GM23248 (cell line): ENCODE results near the gene ASAH2. TPM values are rescaled to one million over a fixed set of nuclear protein-coding genes. Genes with fewer than 3 reads are reported as not detected.

ENCODE experiments used
- DNase-seq: peaks from one replicate; pipeline ENCODE4 v3.0.0-alpha.2; 2015
- H2AFZ ChIP-seq: fragments of 200-600 bp; sonication (generic); 2 replicates; pipeline ENCODE4 v1.6.1; 2016; ENCODE audit warnings: antibody characterized with exemption
- H3F3A ChIP-seq: fragments of 200-600 bp; sonication (generic); 2 replicates; pipeline ENCODE4 v1.6.1; 2016; ENCODE audit warnings: mild to moderate bottlenecking, antibody characterized with exemption, mixed run types; ENCODE audit not compliant: insufficient read depth
- H3K27ac ChIP-seq: fragments of 200-600 bp; sonication (generic); 2 replicates; pipeline ENCODE4 v1.5.1; 2016; ENCODE audit warnings: mild to moderate bottlenecking
- H3K27me3 ChIP-seq: fragments of 200-600 bp; sonication (generic); replicated peaks from 2 replicates; pipeline ENCODE4 v1.6.1; 2016; ENCODE audit warnings: mild to moderate bottlenecking; ENCODE audit not compliant: insufficient read depth
- H3K36me3 ChIP-seq: fragments of 200-600 bp; sonication (generic); 2 replicates; pipeline ENCODE4 v1.6.1; 2016; ENCODE audit warnings: low read depth, mild to moderate bottlenecking
- H3K4me1 ChIP-seq: fragments of 200-600 bp; sonication (generic); 2 replicates; pipeline ENCODE4 v1.6.1; 2016; ENCODE audit warnings: mild to moderate bottlenecking; ENCODE audit not compliant: insufficient read depth
- H3K4me2 ChIP-seq: fragments of 200-600 bp; sonication (generic); one replicate; pipeline ENCODE4 v1.6.1; 2016; ENCODE audit warnings: mild to moderate bottlenecking; ENCODE audit not compliant: unreplicated experiment
- H3K4me3 ChIP-seq: fragments of 200-600 bp; sonication (generic); 2 replicates; pipeline ENCODE4 v1.5.1; 2016; ENCODE audit warnings: mild to moderate bottlenecking
- H3K79me2 ChIP-seq: fragments of 200-600 bp; sonication (generic); 2 replicates; pipeline ENCODE4 v1.6.1; 2016; ENCODE audit warnings: mild to moderate bottlenecking; ENCODE audit not compliant: insufficient read depth
- H3K9ac ChIP-seq: fragments of 200-600 bp; sonication (generic); 2 replicates; pipeline ENCODE4 v1.6.1; 2016; ENCODE audit warnings: mild to moderate bottlenecking
- H3K9me2 ChIP-seq: fragments of 200-600 bp; sonication (generic); 2 replicates; pipeline ENCODE4 v1.6.1; 2016; ENCODE audit warnings: mixed run types, mild to moderate bottlenecking, moderate library complexity; ENCODE audit not compliant: insufficient read depth
- H3K9me3 ChIP-seq: fragments of 200-600 bp; sonication (generic); one replicate; pipeline ENCODE4 v1.6.1; 2017; ENCODE audit warnings: low read depth
- H4K20me1 ChIP-seq: fragments of 200-600 bp; sonication (generic); 2 replicates; pipeline ENCODE4 v1.6.0; 2016; ENCODE audit not compliant: insufficient read depth
- EZH2 ChIP-seq: fragments of 200-600 bp; sonication (generic); IDR thresholded peaks from 2 replicates; pipeline ENCODE4 v1.6.1; 2018; ENCODE audit warnings: antibody characterized with exemption, mild to moderate bottlenecking; ENCODE audit not compliant: insufficient read depth, poor library complexity, severe bottlenecking
- EZH2phosphoT487 ChIP-seq: fragments of 200-600 bp; sonication (generic); IDR thresholded peaks from 2 replicates; pipeline ENCODE4 v1.6.1; 2018; ENCODE audit warnings: antibody characterized with exemption, moderate library complexity, mild to moderate bottlenecking, low read depth; ENCODE audit not compliant: insufficient read depth
- WGBS, 2 experiments: methylation state at CpG; one replicate each; pipeline ENCODE4 v1.1.6; 2015 to 2017; ENCODE audit warnings: low lambda C conversion rate in 2 of 2, low coverage in 1 of 2; ENCODE audit errors: missing lambda C conversion rate in 2 of 2; 5-methylcytosine and 5-hydroxymethylcytosine counted together
- in situ Hi-C: fragments of 300-500 bp; cut with MboI; formaldehyde crosslinking; loops from 2 replicates; pipeline ENCODE4 v1.15.0; 2020
- polyA plus RNA-seq: library from polyadenylated mRNA; unstranded; fragments of >200 nt; fragmentation: Nextera tagmentation; extraction: Ambion mirVana; gene quantifications from 2 replicates; pipeline ENCODE4 v1.2.1, GENCODE V29; 2016
- total RNA-seq: library from RNA; depleted of rRNA; stranded (reverse); fragments of >200 nt; shearing (Covaris generic); gene quantifications from 2 replicates; pipeline ENCODE4 v1.2.3, GENCODE V29; 2014; rRNA removed

Gene ASAH2
- total and polyA plus RNA-seq, 2 experiments from 2014 or later, result 1.8 to 3.5 TPM

- H3K79me2 ChIP-seq, result no peaks in the 10 kb centered on the region
- no peak overlapping the region for H3K4me2 ChIP-seq
- H3K36me3 ChIP-seq, result no peaks in the 10 kb centered on the region
- no peak overlapping the region for H3K9ac ChIP-seq
- no peak overlapping the region for H2AFZ ChIP-seq
- H3K27me3 ChIP-seq, result peaks cover 6% of the 10 kb centered on the region; the same call in 1 of the 2 replicates
- DNase-seq, result no peak
- no peak overlapping the region for H3K27ac ChIP-seq
- TF ChIP-seq EZH2 (no peak), EZH2phosphoT487 (no peak)
- H3K4me3 ChIP-seq, result no peak overlapping the region
- in situ Hi-C loops, result loop anchor here (25.0 kb wide), 1 partner anchor 632 kb away; no protein-coding TSS in a partner anchor
- no peaks in the 10 kb centered on the region for H3K9me3 ChIP-seq
- no peaks in the 10 kb centered on the region for H3K4me1 ChIP-seq
- WGBS, 2 experiments, result 68 to 77% methylated on average over 2 of the region's 2 CpGs
- no peaks in the 10 kb centered on the region for H3K9me2 ChIP-seq
- no peaks in the 10 kb centered on the region for H4K20me1 ChIP-seq
- H3F3A ChIP-seq, result no peaks in the 10 kb centered on the region
These were observed 32.1 kb downstream of the ASAH2 start for GRCh38 chr10:50219200-50219599.

GRCh38 chr10:50216894-50217293 is 34.4 kb downstream of the ASAH2 start:
- no peak overlapping the region for H3K4me3 ChIP-seq
- H3K9ac ChIP-seq, result no peak overlapping the region
- no peak overlapping the region for H2AFZ ChIP-seq
- in situ Hi-C loops, result loop anchor here (25.0 kb wide), 1 partner anchor 630 kb away; no protein-coding TSS in a partner anchor
- WGBS, 2 experiments, result 92 to 95% methylated on average over 3 of the region's 3 CpGs
- no peaks in the 10 kb centered on the region for H3K4me1 ChIP-seq
- H3K9me3 ChIP-seq, result no peaks in the 10 kb centered on the region
- H3K27me3 ChIP-seq, result peaks cover 16% of the 10 kb centered on the region; the same call in 1 of the 2 replicates
- DNase-seq, result peak; percentile 42
- no peak overlapping the region for H3K4me2 ChIP-seq
- no peaks in the 10 kb centered on the region for H3K36me3 ChIP-seq
- H3K27ac ChIP-seq, result no peak overlapping the region
- H3K9me2 ChIP-seq, result no peaks in the 10 kb centered on the region
- no peaks in the 10 kb centered on the region for H4K20me1 ChIP-seq
- no peak for TF ChIP-seq EZH2
- no peaks in the 10 kb centered on the region for H3F3A ChIP-seq
- no peaks in the 10 kb centered on the region for H3K79me2 ChIP-seq

GRCh38 chr10:50216418-50216817 is 34.9 kb downstream of the ASAH2 start:
- no peak overlapping the region for H3K4me2 ChIP-seq
- H3K79me2 ChIP-seq, result no peaks in the 10 kb centered on the region
- no peaks in the 10 kb centered on the region for H3K36me3 ChIP-seq
- H2AFZ ChIP-seq, result no peak overlapping the region
- H4K20me1 ChIP-seq, result no peaks in the 10 kb centered on the region
- no peaks in the 10 kb centered on the region for H3K9me2 ChIP-seq
- H3F3A ChIP-seq, result no peaks in the 10 kb centered on the region
- H3K27me3 ChIP-seq, result peaks cover 16% of the 10 kb centered on the region; the same call in 1 of the 2 replicates
- H3K4me3 ChIP-seq, result no peak overlapping the region
- in situ Hi-C loops, result loop anchor here (25.0 kb wide), 1 partner anchor 629 kb away; no protein-coding TSS in a partner anchor
- H3K9me3 ChIP-seq, result no peaks in the 10 kb centered on the region
- TF ChIP-seq EZH2phosphoT487 (no peak), EZH2 (no peak)
- H3K9ac ChIP-seq, result no peak overlapping the region
- no peak overlapping the region for H3K27ac ChIP-seq
- no peaks in the 10 kb centered on the region for H3K4me1 ChIP-seq
- DNase-seq, result no peak

GRCh38 chr10:50211670-50212069 is 39.6 kb downstream of the ASAH2 start:
- Histone ChIP-seq H3K4me1 (no peaks in the 10 kb centered on the region), H3K9ac (no peak overlapping the region), H2AFZ (no peak overlapping the region), H3F3A (no peaks in the 10 kb centered on the region), H3K27ac (no peak overlapping the region), H3K4me3 (no peak overlapping the region), H3K27me3 (peaks cover 29% of the 10 kb centered on the region), H4K20me1 (no peaks in the 10 kb centered on the region), H3K9me3 (no peaks in the 10 kb centered on the region), H3K9me2 (no peaks in the 10 kb centered on the region), H3K79me2 (no peaks in the 10 kb centered on the region), H3K4me2 (no peak overlapping the region), H3K36me3 (no peaks in the 10 kb centered on the region)
- TF ChIP-seq EZH2phosphoT487 (no peak), EZH2 (no peak)
- 57 to 70% methylated on average over 3 of the region's 3 CpGs for WGBS, 2 experiments
- DNase-seq, result no peak
- in situ Hi-C loops, result loop anchor here (25.0 kb wide), 1 partner anchor 624 kb away; no protein-coding TSS in a partner anchor

GRCh38 chr10:50210876-50211275 is 40.4 kb downstream of the ASAH2 start:
- H3K4me3 ChIP-seq, result no peak overlapping the region
- no peak overlapping the region for H2AFZ ChIP-seq
- peaks cover 36% of the 10 kb centered on the region for H3K27me3 ChIP-seq
- H3K9me2 ChIP-seq, result no peaks in the 10 kb centered on the region
- no peaks in the 10 kb centered on the region for H3K9me3 ChIP-seq
- H3K36me3 ChIP-seq, result no peaks in the 10 kb centered on the region
- no peak overlapping the region for H3K27ac ChIP-seq
- no peaks in the 10 kb centered on the region for H3F3A ChIP-seq
- no peaks in the 10 kb centered on the region for H4K20me1 ChIP-seq
- no peak for DNase-seq
- in situ Hi-C loops, result loop anchor here (25.0 kb wide), 1 partner anchor 624 kb away; no protein-coding TSS in a partner anchor
- no peak for TF ChIP-seq EZH2phosphoT487
- TF ChIP-seq EZH2, result no peak
- H3K4me2 ChIP-seq, result no peak overlapping the region
- no peak overlapping the region for H3K9ac ChIP-seq
- no peaks in the 10 kb centered on the region for H3K79me2 ChIP-seq
- H3K4me1 ChIP-seq, result no peaks in the 10 kb centered on the region

Other genes with a start within 250 kb of the ASAH2 start
- 23.0 and 23.9 TPM in 2 replicates for gene WASHC2A, start 183.6 kb downstream of the ASAH2 start, total RNA-seq
- gene WASHC2A, start 183.6 kb downstream of the ASAH2 start, polyA plus RNA-seq, result 25.8 and 26.8 TPM in 2 replicates